ENCODE measurements around the gene CTSD. TPM values are rescaled to one million over a fixed set of nuclear protein-coding genes. Genes with fewer than 3 reads are reported as not detected.

Gene CTSD
- total and polyA plus RNA-seq, 8 donors, result 231 to 596 (median 310) TPM

DNA sequence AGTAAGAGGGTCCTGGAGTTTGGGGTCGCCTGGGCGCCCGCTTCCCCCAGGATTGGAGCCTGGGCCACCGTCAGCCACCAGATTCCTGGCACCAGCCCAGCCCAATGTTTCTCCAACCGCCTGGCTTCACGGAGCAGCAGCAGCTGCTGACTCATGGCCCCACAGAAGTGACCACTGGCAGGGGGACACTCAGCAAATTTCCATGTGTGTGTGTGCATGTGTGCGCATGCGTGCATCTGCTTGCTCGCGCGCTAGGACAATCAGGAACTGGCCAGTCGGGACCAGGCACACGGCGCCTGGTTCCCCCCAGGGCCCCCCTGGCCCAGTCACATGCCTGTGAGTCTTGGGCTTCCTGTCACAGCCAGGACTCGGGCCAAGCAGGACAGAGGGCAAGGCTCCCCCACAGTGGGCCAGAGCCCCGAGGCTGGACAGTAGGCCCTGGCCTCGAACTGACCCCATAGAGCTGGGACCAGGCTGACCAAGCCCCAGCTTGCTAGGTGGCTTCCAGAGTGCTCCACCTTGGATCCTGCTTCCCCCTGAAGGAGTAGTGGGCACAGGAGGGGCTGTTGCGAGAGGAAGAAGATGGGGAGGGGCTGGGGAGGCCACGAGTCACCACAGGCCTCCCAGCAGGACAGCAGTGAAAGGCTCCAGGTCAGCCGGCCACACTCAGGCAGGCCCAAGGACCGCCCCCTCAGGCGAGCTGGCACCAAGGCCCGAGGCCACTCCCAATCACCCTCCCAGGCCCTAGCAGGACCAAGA lies 3.2 kb downstream of the CTSD start:
- 72 to 73% methylated on average over 23 of the region's 23 CpGs for WGBS, 2 donors
- Histone ChIP-seq H3K4me3 (peak overlapping the region in 1 of 4 donors; percentile 100), H3K27me3 (no peaks in the 10 kb centered on the region), H3K4me1 (peaks cover 9 to 28% (median 15%) of the 10 kb centered on the region in 3 donors), H3K36me3 (peaks cover 7 to 41% (median 25%) of the 10 kb centered on the region in 3 donors), H3K27ac (peak overlapping the region in 3 of 4 donors; percentile 28 to 92 (median 39)), H3K9me3 (no peaks in the 10 kb centered on the region)
- intact Hi-C loops (cut with DNase I), result no loop called here
- FAIRE-seq, result no peak
- ATAC-seq, result peak in 2 of 4 donors; percentile 22 to 24
- TF ChIP-seq, protein P1, sequence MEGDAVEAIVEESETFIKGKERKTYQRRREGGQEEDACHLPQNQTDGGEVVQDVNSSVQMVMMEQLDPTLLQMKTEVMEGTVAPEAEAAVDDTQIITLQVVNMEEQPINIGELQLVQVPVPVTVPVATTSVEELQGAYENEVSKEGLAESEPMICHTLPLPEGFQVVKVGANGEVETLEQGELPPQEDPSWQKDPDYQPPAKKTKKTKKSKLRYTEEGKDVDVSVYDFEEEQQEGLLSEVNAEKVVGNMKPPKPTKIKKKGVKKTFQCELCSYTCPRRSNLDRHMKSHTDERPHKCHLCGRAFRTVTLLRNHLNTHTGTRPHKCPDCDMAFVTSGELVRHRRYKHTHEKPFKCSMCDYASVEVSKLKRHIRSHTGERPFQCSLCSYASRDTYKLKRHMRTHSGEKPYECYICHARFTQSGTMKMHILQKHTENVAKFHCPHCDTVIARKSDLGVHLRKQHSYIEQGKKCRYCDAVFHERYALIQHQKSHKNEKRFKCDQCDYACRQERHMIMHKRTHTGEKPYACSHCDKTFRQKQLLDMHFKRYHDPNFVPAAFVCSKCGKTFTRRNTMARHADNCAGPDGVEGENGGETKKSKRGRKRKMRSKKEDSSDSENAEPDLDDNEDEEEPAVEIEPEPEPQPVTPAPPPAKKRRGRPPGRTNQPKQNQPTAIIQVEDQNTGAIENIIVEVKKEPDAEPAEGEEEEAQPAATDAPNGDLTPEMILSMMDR (IDR thresholded peaks at IDR 0.05), result no peak
- DNase-seq, result peak in 4 of 6 donors; percentile 34 to 80 (median 68)

DNA sequence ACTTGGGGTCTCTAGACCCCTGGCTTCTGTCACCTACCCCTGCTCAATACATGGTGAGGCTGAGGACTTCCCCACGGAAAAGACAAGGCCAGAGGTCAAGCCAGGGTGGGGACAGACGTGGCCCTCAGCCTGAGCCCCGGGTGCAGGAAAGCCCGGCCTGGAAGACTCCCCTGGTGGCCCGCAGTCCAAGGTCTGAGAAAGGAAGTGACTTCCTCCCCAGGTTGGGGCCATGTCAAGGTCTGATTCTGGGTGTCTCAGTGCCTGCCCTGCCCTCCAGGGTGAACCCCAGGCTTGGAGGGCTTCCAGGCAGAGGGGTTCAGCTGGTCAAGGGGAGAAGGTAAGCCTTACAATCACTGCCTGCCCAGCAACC lies 3.9 kb downstream of the CTSD start:
- WGBS, 2 donors, result 72 to 78% methylated on average over 5 of the region's 5 CpGs
- Histone ChIP-seq H3K36me3 (peaks cover 9 to 47% (median 25%) of the 10 kb centered on the region in 3 donors), H3K27ac (peak overlapping the region in 1 of 4 donors; percentile 92), H3K9me3 (no peaks in the 10 kb centered on the region), H3K4me3 (no peak overlapping the region), H3K4me1 (peaks cover 9 to 28% (median 15%) of the 10 kb centered on the region in 3 donors), H3K27me3 (no peaks in the 10 kb centered on the region)
- intact Hi-C loops (cut with DNase I), result no loop called here
- peak in 1 of 6 donors; percentile 54 for DNase-seq
- FAIRE-seq, result no peak
- ATAC-seq, result no peak
- TF ChIP-seq, protein P1 (IDR thresholded peaks at IDR 0.05), result no peak

DNA sequence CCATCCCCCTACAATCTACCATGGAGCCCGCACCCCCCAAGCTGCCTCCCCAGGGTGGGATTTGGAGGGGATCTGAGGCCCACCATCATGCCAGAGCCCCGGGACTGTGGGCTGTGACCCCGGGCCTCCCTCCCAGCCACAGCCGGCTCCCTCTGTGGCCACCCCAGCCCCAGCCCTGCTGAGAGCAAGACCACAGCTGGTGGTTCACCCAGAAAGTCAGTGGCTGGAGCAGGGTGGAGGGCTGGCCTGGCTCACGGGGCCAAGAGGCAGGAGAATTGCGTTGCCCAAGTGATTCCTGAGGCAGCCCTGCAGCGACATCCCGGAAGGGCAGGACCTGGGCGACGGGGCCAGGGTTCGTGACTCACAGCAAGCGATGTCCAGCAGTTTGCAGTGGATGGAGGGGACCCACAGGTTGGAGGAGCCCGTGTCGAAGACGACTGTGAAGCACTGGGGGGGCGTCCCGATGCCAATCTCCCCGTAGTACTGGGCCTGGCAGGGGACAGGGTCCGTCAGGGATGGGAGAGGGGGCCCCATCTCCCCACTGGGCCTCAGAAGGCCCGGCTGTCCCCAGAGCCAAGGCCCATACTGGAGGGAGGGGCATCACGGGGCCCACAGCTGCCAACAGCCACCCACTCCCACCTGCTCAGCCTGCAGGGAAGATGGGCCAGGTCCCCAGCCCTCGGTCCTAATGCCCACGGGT lies 4.4 kb downstream of the CTSD start:
- H3K9me3 ChIP-seq, result no peaks in the 10 kb centered on the region
- WGBS, 2 donors, result 91 to 94% methylated on average over 21 to 23 of the region's 23 CpGs
- no peaks in the 10 kb centered on the region for H3K27me3 ChIP-seq
- H3K4me3 ChIP-seq, result no peak overlapping the region
- TF ChIP-seq, protein P1 (IDR thresholded peaks at IDR 0.05), result no peak
- intact Hi-C loops (cut with DNase I), result no loop called here
- no peak for FAIRE-seq
- peaks cover 9 to 48% (median 25%) of the 10 kb centered on the region in 3 donors for H3K36me3 ChIP-seq
- H3K27ac ChIP-seq, result no peak overlapping the region
- peak in 3 of 6 donors; percentile 27 to 73 (median 51) for DNase-seq
- H3K4me1 ChIP-seq, result peaks cover 9 to 24% (median 15%) of the 10 kb centered on the region in 3 donors
- no peak for ATAC-seq

DNA sequence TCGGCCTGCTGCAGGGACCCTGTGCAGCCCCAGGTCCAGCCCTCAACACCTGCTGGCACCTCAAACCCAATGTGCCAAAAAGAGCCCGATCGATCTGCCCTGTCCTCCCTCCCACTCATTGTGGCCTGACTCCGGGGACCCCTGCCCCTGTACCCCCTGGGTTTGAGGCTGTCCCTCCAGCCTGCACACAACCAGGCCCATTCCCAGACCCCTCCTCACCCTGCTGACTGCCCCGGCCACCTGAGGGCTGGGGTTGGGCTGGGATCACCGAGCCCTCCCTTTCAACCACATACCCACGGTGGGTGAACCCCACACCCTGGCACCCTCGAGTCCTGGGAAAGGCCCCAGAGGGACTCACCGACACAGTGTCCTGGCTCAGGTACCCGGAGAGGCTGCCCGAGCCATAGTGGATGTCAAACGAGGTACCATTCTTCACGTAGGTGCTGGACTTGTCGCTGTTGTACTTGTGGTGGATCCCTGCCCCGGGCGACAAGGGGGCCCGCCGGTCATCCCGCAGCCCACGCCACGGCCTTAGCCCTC lies 5.0 kb downstream of the CTSD start:
- Histone ChIP-seq H3K27ac (peak overlapping the region in 1 of 4 donors; percentile 15), H3K27me3 (no peaks in the 10 kb centered on the region), H3K9me3 (no peaks in the 10 kb centered on the region), H3K4me3 (no peak overlapping the region), H3K36me3 (peaks cover 9 to 52% (median 25%) of the 10 kb centered on the region in 3 donors), H3K4me1 (peaks cover 9 to 23% (median 15%) of the 10 kb centered on the region in 3 donors)
- 91 to 93% methylated on average over 21 of the region's 21 CpGs for WGBS, 2 donors
- peak in 1 of 6 donors; percentile 66 for DNase-seq
- TF ChIP-seq, protein P1 (IDR thresholded peaks at IDR 0.05), result no peak
- no peak for FAIRE-seq
- intact Hi-C loops (cut with DNase I), result no loop called here
- no peak for ATAC-seq

All from pancreas (tissue), 10 donors.